ENCODE results near the gene PTGER2. TPM values are rescaled to one million over a fixed set of nuclear protein-coding genes. Genes with fewer than 3 reads are reported as not detected.

PTGER2 gene
- total and polyA plus RNA-seq, 10 of the 15 experiments (the other 5 are each of a cell fraction or from before 2014, with no cell fraction given), result 0.03 to 1.6 (median 0.33) TPM

DNA sequence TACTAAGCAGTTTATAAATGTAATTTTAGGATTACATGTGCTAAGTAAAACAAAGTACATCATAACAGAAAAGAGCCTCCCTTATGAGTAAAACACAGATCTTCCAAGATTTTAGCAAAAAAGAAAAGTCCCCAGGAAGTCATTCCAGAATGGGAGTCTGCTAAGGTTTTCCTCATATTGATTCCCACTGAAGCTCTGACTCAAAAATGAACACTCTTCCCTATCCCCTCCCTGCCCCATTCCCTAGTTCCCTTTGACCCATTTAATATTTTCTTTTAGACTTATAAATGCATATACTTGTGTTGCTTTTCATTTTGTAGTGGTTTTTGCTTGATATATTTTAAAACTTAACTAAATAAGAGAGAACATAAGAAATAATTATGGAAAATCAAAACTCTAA lies 40.1 kb downstream of the PTGER2 start (continued):
- no peak for TF ChIP-seq MXI1 (IDR thresholded peaks at IDR 0.05; ENCODE audit: low read depth, low read length)

DNA sequence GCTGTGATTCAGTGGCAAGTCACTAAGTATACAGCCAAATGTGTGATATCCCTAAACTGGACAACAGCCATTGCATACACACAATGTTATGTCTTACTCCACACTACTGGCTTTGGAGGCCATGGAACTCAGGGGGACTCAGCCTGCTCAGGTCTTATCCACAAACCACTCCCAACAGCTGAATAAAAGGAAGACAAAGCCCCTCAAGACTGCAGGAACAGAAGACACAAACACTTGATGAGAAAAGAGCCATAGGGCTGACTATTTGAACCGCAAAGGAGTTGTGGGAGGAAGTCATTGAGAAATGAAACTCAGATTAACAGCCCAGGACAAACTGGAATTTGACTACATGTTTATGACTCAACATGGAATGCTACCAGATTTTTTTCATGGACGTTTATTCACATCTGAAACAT lies 40.9 kb downstream of the PTGER2 start:
- POLR2A ChIA-PET, result no interaction called here
- no peak for FAIRE-seq
- Histone ChIP-seq H3K79me2 (ENCODE audit: control insufficient read depth, insufficient read depth, low read length) (no peaks in the 10 kb centered on the region), H3K9ac (ENCODE audit: control insufficient read depth, insufficient read depth, low read length) (no peak overlapping the region), H3K36me3 (ENCODE audit: control insufficient read depth in 2 of 2, insufficient read depth in 2 of 2, low read length in 1 of 2) (no peaks in the 10 kb centered on the region), H3K9me3 (replicated peaks; ENCODE audit: control insufficient read depth, insufficient read depth, low read length) (no peaks in the 10 kb centered on the region), H3K4me3 (no peak overlapping the region), H4K20me1 (ENCODE audit: control insufficient read depth, insufficient read depth) (no peaks in the 10 kb centered on the region), H3K4me1 (ENCODE audit: control insufficient read depth, insufficient read depth, low read length) (no peaks in the 10 kb centered on the region), H2AFZ (ENCODE audit: control insufficient read depth, low read depth, low read length) (no peak overlapping the region), H3K27ac (ENCODE audit: control insufficient read depth, insufficient read depth) (no peak overlapping the region), H3K27me3 (replicated peaks in 1 of 2; ENCODE audit: control insufficient read depth in 2 of 2, insufficient read depth in 2 of 2, low read length in 1 of 2) (peaks cover 0 to 6% of the 10 kb centered on the region in 2 experiments), H3K4me2 (ENCODE audit: control insufficient read depth, insufficient read depth) (no peak overlapping the region)
- CTCF ChIA-PET, result no interaction called here
- RAD21 ChIA-PET (ENCODE audit: unreplicated experiment), result no interaction called here
- SMC1A ChIA-PET (ENCODE audit: uncharacterized antibody, unreplicated experiment), result no interaction called here
- intact Hi-C loops (cut with micrococcal nuclease; ENCODE audit: unreplicated experiment) (no loop called here), in situ Hi-C loops (cut with MboI) (no loop called here)
- 0% methylated on average over 2 of the region's 2 CpGs for WGBS (ENCODE audit: insufficient coverage, insufficient replicate concordance, low lambda C conversion rate, missing lambda C conversion rate)
- BruUV-seq (replicated peaks), result no TSS peak
- no peak for DNase-seq (ENCODE audit: low read depth, low spot score)
- ATAC-seq, result no peak
- TF ChIP-seq SUZ12 (IDR thresholded peaks at IDR 0.05; ENCODE audit: unreplicated experiment) (no peak), TCF7 (IDR thresholded peaks at IDR 0.05; ENCODE audit: borderline replicate concordance) (no peak), BRCA1 (IDR thresholded peaks at IDR 0.05; ENCODE audit: low read depth, low read length) (no peak), GABPA (IDR thresholded peaks at IDR 0.05; ENCODE audit: low read depth) (no peak), NR2C1 (IDR thresholded peaks at IDR 0.05) (no peak), SMAD1 (IDR thresholded peaks at IDR 0.05; ENCODE audit: low read depth, partially characterized antibody) (no peak), SUPT20H (IDR thresholded peaks at IDR 0.05; ENCODE audit: borderline replicate concordance, control insufficient read depth, low read depth, low read length) (no peak), IRF4 (IDR thresholded peaks at IDR 0.05; ENCODE audit: low read depth, low read length) (no peak), KAT2A (conservative IDR thresholded peaks at IDR 0.05; ENCODE audit: control insufficient read depth, low read depth, low read length) (no peak), EGR1 (IDR thresholded peaks at IDR 0.05; ENCODE audit: borderline replicate concordance in 1 of 2, low read depth in 2 of 2, low read length in 2 of 2) (no peak), TAF1 (IDR thresholded peaks at IDR 0.05; ENCODE audit: borderline replicate concordance, low read depth, low read length) (no peak), ZNF274 (IDR thresholded peaks at IDR 0.05; ENCODE audit: insufficient read depth, insufficient read length) (no peak)
- TF ChIP-seq, protein P1, sequence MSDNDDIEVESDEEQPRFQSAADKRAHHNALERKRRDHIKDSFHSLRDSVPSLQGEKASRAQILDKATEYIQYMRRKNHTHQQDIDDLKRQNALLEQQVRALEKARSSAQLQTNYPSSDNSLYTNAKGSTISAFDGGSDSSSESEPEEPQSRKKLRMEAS (IDR thresholded peaks at IDR 0.05; ENCODE audit: low read depth, low read length), result no peak
- TF ChIP-seq, protein P2, sequence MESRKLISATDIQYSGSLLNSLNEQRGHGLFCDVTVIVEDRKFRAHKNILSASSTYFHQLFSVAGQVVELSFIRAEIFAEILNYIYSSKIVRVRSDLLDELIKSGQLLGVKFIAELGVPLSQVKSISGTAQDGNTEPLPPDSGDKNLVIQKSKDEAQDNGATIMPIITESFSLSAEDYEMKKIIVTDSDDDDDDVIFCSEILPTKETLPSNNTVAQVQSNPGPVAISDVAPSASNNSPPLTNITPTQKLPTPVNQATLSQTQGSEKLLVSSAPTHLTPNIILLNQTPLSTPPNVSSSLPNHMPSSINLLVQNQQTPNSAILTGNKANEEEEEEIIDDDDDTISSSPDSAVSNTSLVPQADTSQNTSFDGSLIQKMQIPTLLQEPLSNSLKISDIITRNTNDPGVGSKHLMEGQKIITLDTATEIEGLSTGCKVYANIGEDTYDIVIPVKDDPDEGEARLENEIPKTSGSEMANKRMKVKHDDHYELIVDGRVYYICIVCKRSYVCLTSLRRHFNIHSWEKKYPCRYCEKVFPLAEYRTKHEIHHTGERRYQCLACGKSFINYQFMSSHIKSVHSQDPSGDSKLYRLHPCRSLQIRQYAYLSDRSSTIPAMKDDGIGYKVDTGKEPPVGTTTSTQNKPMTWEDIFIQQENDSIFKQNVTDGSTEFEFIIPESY (IDR thresholded peaks at IDR 0.05), result no peak
- TF ChIP-seq, protein P3, sequence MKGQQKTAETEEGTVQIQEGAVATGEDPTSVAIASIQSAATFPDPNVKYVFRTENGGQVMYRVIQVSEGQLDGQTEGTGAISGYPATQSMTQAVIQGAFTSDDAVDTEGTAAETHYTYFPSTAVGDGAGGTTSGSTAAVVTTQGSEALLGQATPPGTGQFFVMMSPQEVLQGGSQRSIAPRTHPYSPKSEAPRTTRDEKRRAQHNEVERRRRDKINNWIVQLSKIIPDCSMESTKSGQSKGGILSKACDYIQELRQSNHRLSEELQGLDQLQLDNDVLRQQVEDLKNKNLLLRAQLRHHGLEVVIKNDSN (IDR thresholded peaks at IDR 0.05; ENCODE audit: borderline replicate concordance, extremely low read length, insufficient read depth, low read depth, low read length), result no peak
- TF ChIP-seq, protein P4, sequence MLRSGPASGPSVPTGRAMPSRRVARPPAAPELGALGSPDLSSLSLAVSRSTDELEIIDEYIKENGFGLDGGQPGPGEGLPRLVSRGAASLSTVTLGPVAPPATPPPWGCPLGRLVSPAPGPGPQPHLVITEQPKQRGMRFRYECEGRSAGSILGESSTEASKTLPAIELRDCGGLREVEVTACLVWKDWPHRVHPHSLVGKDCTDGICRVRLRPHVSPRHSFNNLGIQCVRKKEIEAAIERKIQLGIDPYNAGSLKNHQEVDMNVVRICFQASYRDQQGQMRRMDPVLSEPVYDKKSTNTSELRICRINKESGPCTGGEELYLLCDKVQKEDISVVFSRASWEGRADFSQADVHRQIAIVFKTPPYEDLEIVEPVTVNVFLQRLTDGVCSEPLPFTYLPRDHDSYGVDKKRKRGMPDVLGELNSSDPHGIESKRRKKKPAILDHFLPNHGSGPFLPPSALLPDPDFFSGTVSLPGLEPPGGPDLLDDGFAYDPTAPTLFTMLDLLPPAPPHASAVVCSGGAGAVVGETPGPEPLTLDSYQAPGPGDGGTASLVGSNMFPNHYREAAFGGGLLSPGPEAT (IDR thresholded peaks at IDR 0.05; ENCODE audit: low read depth), result no peak
- TF ChIP-seq, protein P5, sequence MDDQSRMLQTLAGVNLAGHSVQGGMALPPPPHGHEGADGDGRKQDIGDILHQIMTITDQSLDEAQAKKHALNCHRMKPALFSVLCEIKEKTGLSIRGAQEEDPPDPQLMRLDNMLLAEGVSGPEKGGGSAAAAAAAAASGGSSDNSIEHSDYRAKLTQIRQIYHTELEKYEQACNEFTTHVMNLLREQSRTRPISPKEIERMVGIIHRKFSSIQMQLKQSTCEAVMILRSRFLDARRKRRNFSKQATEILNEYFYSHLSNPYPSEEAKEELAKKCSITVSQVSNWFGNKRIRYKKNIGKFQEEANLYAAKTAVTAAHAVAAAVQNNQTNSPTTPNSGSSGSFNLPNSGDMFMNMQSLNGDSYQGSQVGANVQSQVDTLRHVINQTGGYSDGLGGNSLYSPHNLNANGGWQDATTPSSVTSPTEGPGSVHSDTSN (IDR thresholded peaks at IDR 0.05; ENCODE audit: insufficient replicate concordance, low read depth, low read length), result no peak
